ENCODE results near the gene TOX2.

The TOX2 gene

DNA sequence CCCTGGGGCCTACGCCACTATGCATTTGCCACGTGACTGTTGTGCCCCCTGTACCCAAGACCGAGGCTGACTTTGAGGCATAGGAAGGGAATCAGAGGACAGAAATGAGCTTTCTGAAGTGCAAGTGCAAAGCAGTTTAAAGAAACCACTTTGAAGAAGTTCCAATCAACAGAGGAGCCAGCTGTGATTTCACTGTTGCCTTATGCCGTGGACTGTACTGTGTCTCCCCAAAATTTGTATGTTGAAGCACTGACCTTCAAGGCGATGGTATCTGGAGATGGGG is 161.2 kb downstream of the TOX2 start:
- no peak for ATAC-seq
- DNase-seq = no peak

DNA sequence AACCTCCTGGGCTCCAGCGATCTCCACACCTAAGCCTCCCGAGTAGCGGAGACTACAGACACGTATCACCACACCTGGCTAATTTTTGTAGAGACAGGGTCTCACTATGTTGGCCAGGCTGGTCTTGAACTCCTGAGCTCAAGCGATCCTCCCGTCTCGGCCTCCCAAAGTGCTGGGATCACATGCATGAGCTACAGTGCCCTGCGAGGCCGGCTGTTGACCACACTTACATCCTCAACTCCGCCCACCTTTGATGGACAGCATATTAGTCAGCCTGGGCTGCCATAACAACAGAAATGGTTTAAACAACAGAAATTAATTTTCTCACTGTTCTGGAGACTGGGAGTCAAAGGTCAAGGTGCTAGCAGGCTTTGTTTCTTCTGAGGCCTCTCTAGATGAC is 164.6 kb downstream of the TOX2 start:
- no peak for ATAC-seq
- no peak for DNase-seq

DNA sequence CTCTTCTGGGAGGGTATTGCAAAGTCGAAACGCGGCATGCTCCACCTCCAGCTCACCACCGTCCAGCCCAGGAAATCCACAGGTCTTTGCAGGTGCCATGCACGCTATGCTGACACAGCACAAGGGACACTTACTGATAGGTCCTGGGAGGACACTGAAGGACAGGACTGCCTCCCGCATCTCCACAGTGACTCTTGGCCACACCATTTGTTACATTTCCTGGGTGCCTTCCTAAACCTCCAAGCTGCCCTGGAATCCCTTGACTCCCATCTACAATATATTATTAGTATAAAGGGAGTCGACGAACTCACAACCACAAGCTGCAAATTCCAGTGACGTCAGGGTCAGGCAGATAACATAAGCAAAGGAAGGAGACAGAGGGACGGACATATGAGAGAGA is 165.4 kb downstream of the TOX2 start:
- no peak for DNase-seq
- ATAC-seq = no peak

DNA sequence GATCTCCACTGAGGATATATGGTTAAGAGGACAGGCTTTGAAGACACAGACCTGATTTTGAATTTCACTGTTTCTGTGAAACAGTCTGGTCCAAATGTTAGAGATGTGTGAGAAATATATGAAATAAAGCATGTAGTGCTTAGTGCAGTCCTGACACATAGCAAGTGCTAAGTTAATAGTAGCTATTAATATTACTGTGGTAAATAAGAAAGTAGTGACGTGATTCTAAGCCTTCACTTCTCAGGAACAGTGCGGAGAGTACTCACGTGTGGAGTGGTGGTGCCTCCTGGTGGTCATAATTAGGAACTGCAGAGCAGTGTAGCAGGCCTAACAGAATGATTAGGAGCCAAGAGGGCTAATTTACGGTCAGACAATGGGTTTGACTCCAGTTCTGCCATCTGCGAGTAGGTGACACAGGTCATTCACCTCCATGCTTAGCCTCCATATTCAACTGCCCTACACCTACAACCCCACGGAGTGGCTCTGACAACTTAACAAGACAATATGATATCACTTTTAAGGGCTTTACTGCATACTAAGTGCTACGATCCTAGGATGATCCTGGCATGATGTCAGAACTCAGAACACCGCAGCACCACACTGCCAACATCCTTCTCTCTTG is 166.1 kb downstream of the TOX2 start:
- ATAC-seq (peak; percentile 82), DNase-seq (peak; percentile 78)

DNA sequence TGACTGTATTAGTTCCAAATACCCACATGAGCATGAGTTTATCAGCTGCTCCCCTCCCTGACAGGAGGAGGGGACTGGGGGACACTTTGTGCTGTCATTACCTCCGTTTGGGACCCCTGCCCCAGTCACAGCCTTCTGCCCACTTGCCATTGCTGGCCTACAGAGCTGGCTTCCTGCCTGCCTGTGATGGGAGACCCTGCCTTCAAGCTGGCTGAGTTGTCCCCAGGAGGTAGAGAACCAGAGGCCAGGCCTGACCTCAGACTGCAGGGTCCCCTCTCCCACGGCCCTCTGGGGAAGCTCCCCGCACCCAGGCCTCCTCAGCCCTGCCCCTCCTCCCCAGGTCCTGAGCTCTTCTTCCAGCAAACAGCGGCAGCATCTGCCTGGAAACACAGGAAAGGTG is 166.8 kb downstream of the TOX2 start:
- DNase-seq (no peak), ATAC-seq (no peak)

DNA sequence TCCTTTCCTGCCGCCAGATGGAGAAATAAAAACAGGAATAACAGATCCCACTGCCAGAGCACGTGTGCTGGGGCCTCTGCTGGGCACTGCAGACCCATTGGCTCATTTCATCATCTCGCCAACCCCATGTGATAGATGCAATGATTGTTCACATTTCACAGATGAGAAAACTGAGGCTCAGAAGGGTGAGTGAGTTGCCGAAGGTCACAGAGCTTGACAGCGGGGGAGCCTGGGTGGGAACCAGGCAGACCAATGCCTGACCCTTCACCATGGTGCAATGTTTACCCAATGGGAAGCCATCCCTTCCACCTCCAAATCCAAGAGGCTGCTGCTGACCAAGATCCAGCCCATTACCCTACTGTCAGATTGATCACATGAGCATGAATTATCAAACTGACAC is 167.2 kb downstream of the TOX2 start:
- DNase-seq = no peak
- ATAC-seq = no peak

DNA sequence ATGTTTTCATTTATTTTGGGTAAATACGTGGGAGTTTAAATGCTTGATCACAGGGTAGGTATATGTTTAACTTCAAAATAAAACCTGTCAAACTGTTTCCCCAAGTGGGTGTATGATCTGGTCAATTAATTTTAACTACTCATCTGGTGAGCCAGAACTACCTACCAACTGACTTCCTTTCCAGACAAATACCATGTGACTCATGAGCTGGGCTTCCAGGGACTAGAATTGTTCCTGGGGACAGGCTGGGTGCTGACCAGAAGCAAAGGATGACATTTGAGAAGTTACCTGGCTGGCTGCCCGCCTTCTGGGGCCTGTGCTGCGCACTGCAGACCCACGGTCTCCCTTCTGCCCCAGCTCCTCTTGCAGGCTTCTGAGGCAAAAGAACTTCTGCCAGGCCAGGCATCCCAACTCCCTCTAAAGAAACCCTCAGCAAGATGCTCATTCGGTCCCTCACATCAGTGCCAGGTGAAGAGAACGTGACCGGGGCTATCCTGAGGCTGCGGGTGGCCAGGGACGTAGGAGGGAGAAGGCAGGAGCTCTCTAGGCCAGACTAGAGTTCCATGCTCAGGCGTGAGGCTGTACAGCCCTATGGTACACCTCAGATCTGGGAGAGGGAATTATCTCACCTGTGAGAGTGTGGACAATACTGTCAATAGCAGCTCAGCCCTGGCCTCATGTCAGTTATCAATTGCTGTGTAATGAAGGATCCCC is 168.7 kb downstream of the TOX2 start:
- ATAC-seq (no peak), DNase-seq (no peak)

DNA sequence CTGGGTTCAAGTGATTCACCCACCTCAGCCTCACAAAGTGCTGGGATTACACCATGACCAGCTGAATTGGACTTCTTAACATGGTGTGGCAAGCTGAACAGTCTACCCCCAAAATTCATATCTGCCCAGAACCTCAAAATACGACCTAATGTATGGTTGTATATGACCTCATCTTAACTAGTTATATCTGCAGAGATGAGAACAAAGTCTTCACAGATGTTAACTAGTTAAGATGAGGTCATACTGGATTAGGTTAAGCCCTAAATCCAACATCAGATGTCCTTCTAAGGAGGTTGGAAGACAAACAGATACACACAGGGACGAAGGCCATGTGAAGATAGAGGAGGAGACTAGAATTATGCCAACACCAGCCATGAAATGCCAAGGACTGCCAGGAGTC is 169.8 kb downstream of the TOX2 start:
- ATAC-seq = no peak
- no peak for DNase-seq

DNA sequence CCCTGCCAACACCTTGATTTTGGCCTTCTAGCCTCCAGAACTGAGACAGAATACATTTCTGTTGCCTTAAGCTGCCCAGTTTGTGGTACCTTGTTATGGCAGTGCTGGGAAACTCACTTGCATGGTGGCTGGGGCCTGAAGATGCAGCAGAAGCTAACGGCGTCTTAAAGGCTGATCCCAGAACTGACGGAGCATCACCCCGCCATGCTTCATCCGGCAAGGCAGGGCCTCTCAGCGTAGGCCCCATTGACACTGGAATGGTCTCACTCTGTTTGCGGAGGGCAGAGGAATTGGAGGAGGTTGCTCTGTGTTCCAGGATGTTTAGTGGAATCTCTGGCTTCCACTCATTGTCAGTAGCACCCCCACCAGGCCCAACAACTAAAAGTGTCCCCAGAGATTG is 170.2 kb downstream of the TOX2 start:
- ATAC-seq = no peak
- DNase-seq = no peak

DNA sequence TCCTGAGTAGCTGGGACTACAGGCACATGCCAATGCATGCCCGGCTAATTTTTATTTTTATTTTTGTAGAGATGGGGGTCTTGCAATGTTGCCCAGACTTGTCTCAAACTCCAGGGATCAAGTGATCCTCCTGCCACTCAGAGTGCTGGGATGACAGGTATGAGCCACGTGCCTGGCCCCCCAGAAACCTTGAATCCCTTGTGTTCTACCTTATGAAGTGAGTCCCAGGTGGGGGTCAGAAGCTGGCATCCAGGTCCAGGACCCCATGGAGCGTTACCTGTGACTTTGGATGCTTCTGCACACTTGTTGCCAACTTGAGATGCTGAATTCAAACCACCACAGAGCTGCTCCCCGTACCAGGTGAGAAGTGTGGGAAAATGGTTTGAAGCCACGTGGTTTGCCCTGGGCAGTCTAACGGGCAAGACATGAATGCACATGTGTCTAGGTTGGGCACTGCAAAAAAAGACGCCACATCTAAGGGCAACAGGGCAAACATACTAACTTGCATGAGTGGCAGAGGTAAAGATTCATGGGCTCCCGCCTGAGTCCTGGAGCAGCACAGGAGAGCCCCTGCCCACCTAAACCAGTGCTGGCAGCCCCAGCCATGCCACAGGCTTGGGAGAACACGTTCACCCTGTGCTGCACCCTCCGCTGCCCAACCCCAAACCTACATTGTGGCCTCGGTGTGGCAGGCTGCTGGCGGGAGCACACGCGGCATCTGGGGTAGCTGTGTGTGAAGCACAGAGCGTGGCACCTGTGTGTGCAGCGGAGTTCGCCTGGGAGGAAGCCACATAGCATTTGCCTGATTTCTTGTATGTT is 171.2 kb downstream of the TOX2 start:
- DNase-seq = no peak
- no peak for ATAC-seq

DNA sequence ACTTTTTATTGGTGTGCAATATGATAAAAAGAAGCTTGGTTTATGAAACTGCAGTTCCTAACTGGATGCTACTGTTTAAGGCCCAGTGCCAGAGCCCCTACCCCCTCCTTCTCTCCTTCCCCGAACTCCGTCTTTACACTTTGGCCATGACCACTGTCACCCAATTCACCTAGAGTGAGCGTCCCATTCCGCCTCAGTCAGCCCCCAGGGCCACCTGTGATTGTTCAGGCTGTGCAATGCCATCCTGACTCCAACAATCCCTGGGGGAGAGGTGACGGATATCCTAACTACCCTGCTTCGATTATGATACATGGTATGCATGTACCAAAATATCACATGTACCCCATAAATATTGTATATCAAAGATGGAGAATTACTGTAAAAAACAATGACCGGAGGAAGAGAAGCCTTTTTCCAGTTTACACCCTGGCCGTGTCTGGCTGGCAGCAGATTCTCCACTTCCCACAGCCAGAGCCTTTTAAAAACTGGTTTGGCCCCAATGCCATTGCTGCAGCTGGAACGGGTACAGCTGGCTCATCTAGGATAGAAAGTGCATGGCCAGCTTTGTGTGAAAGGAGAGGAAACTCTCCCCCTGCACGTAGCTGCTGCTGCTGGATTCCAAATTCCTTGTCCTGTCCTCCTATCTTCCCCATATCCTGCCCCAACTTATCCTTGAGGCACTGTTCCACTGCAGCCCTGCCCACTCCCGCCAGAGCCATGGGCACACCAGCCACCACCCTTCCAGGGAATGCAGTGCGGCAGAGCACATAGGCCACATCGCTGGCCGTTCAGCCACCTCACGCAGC is 172.6 kb downstream of the TOX2 start:
- ATAC-seq (no peak), DNase-seq (no peak)

DNA sequence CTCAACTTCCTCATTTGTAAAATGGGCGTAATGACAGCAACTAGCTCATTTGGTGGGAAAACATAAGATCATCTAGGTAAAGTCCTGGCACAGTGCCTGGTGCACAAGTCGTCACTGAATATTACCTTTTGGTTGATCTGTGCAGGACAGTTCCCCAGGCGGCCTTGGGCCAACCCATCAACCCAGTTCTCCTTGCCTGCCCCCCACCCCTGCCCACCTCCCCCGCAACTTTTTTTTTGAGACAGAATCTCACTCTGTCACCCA is 173.1 kb downstream of the TOX2 start:
- ATAC-seq (no peak), DNase-seq (no peak)

DNA sequence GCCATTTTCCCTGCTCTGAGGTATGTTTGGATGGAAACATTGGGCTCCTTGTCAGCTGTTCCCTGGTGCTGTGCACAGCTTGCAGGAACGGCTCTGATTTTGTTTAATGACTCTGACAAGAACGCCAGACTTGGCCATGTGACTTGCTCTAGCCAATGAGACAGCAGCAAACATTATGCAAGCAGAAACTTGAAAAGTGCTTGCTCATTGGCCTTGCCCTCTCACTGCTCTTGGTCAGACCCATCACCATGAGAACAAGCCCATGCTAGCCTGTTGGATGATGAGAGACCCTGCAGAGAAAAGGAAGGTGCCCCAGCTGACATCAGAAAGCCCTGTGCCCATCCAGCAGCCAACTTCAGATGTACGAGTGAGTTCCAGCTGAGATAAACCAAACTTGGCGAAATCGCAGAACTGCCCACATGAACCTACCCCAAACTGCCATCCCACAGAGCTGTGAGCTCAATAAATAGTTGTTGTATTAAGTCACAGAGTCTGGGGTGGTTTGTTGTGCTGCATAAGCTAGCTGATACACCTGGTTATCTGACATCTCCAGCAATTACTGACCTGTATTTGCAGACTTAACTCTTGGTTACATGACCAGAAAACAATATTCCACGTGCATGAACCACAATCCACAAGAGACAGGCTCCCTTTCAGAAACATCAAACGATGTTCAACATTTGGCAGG is 175.5 kb downstream of the TOX2 start:
- DNase-seq (no peak), ATAC-seq (no peak)

DNA sequence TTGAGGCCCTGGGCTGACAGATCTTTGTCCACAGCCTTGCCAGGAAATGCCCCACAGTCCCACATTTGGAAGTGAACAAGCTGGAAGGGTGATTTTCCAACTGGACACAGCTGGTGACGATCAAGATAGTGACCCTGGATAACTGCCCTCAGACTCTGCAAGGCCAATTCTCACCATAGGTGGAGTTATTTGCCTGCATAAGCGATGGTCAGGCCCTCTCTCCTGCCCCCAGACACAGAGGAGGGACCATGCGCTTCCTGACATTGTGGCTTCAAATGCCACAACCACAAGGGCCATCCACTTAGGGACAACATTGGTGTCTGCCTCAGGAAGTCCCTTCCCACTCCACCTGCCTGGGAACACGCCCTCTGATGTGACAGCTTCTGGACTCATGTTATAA is 176.4 kb downstream of the TOX2 start:
- DNase-seq (no peak), ATAC-seq (no peak)

DNA sequence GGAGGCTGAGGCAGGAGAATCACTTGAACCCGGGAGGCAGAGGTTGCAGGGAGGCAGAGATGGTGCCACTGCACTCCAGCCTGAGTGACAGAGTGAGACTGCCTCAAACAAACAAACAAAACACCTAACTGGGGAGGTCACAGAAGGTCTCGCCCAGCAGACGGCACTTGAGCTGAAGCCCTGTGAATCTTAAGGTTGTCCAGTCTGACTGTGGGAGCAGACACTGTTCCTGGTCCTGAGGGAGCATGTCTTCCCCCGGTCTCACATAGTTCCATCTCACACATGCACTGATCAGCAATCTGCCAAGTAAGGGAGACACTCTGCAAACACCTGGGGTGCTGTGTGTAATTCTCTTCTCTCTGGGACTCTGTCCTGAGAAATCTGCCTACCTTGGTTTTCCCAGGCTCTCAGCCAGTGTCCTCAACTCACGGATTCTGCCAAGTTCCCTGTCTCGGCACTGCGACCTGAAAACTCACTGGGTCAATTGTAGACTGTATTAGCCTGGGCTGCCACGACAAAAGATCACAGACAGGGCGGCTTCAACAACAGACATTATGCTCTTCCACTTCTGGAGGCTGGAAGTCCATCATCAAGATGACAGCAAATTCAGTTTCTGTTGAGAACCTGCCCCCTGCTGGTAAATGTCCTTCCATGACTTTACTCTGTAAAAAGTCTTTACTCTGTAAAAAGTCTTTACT is 178.0 kb downstream of the TOX2 start:
- DNase-seq (peak; percentile 33), ATAC-seq (no peak)

DNA sequence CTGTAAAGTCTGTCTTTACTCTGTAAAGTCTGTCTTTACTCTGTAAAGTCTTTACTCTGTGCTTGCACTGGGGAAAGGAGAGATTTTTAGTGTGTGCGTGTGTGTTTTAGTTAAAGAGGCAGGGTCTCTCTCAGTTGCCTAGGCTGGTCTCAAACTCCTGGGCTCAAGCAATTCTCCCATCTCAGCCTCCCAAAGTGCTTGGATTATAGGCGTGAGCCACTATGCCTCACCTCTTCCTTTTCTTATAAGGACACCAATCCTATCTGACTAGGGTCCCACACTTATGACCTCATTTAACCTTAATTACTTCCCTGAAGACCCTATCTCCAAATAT is 178.6 kb downstream of the TOX2 start:
- no peak for ATAC-seq
- no peak for DNase-seq

DNA sequence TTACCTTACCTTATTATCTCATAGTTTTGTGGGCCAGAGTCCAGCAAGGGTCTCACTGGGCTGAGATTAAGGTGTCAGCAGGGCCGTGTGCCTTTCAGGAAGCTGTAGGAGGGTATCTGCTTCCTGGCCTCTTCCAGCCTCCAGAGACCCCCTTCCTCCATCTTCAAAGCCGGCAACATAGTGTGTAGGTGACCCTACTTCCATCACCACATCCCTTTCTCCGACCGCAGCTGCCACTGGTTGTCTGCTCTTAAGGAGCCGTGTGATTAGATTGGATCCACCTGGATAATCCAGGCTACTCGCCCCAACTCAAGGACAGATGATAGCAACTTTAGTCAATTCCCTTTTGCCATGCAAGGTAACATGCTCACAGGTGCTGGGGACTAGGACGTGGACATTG is 181.2 kb downstream of the TOX2 start:
- ATAC-seq (no peak), DNase-seq (no peak)

DNA sequence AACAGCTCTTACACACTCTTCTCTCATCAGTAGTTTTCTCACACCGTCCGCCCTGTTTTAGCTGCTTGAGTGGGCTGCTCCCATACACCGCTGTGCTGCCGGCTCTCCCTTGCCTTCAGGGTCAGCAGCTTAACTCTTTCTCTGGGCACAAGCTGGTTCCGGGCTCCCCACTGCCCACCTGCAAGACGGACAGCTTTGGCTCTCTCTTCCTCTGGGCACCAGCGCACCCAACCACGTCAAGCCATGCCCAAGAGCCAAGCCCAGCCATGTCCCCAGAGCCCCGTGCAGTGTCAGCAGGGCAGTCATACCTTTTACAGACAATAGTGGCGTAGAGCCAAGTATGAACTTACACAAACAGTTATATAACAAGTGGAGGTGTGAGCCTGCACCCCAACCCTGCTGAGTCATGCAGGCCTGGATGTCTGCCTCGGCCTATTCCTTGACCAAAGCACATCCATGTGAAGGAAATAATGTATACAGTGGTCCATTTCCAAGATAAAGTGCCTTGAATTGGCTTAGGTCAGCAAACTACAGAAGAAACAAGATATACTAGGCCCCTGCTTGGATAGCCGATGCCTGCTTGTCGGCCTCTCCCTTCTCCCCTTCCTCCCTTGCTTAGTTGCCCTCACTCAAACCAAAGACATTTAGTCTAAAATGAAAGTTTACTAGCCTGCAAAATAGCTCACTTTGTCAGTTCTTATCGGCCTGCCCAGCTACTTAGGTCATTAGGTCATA is 183.0 kb downstream of the TOX2 start:
- ATAC-seq (no peak), DNase-seq (no peak)

DNA sequence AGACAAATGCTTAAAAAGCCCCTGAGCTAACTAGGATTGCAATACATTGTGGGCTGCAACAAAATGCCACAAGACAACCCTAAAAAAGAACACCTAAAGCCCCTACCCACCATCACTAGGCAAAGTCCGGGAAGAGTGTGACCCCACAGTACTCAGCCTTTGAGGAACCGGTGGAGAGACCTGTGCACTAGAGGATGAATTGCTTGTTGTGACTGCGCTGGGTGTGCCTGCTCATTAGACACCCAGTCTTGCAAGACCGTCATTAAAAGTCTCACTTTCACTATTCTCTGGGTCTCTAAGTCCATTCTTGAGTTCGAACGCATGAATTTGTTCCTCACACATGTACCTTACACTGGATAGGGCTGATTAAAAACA is 183.6 kb downstream of the TOX2 start:
- ATAC-seq (no peak), DNase-seq (no peak)

DNA sequence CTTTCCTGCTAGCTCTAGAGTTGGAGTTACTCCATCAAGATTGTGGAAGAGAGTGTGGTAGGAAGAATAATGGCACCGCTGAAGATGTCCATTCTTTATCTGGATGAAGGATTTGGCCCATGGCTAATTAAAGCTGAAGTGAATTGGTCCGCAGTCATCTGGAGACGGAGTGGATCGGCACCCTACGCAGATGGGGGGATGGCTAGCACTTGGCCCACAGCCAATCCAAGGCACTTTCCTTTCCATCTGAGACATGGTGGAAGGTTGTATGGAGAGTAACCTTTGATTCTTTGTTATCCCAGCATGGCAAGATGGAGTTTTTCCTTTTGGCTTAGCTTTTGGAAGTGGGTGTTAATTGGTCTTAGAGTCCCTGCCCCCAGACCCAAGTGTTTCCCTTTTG is 184.0 kb downstream of the TOX2 start:
- DNase-seq (no peak), ATAC-seq (no peak)

DNA sequence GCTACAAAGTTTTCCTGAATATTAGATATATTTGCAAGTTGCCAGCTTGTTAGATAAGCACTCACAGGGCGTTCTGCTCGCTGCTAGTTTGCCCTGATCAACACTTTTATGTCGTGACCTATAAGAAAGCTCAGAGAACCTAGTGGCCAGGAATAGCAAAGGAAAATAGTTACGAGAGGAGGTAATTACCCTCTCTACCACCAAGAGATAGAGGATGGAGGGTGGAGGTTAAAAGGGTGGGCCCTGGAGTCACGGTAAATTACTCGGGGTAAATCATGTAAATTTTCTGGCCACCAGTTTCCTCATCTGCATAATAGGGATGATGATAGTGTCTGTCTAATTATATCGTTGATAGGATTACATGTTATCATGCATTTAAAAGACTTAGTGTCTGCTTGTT is 185.2 kb downstream of the TOX2 start:
- no peak for ATAC-seq

DNA sequence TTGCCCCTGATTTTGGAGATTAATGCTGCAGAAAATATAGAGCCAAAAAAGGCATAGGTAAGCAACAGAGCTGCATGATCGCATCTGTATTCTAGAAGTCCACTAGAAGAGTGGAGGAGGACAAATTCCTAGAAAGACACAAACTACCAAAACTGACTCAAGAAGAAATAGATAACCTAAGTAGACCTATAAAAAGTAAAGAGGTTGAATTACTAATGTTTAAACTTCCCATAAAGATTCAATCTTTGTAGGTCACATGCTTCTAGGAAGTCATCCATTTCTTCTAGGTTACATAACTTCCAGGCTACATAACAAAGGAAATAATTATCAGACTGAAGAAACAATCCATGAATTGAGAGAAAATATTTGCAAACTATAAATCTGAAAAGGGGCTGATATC is 187.9 kb downstream of the TOX2 start:
- ATAC-seq (no peak), DNase-seq (no peak)

More for the DNA sequence above, 185.2 kb downstream of the TOX2 start:
- DNase-seq = no peak
